GM19328 (cell line): ENCODE results near the gene CCDC188.

Source experiments
- ATAC-seq: cut with Tn5 transposase; IDR thresholded peaks from one replicate; pipeline ENCODE4 v1.9.1; 2021; ENCODE audit warnings: mild to moderate bottlenecking, moderate library complexity; ENCODE audit not compliant: unreplicated experiment

The CCDC188 gene

DNA sequence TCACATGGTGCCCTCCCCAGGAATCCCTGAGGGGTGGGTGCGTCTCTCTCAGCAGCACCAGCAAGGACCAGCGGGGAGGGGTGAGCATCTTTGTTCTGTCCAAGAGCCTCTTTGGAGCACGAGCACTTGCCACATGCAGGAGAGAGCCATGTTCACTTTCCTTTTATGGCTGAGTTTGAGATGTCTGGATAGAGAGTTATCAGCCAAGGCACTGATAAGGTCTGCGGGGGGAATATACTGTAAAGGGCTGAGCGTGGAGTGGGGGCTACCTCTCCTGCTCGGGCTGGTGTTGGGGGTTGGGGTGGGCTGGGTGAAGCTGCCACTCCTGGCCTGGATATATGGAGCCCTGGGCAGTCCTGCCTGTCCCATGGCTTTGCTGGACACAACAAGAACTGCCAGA, 34.9 kb upstream of the CCDC188 start:
- no peak for ATAC-seq

- no peak for ATAC-seq
Measured at GRCh38 chr22:20184501-20185165, 33.8 kb upstream of the CCDC188 start.

DNA sequence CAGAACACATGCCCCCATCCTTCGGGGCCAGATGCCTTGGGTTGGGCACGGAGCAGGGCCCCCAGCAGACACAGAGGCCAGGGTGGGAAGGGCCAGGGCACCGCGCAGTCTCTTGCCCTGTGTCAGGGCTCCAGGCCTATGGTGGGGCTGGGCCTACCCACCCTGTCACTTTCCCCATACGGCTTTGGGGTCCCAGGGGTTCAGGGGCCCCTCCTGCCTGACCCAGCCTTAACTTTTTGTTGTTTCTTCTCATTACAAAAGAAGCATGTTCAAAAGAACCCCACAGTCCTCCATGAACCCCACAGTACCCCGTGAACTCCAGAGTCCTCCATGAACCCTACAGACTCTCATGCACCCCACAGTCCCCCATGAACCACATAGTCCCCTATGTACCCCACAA, 33.0 kb upstream of the CCDC188 start:
- no peak for ATAC-seq

DNA sequence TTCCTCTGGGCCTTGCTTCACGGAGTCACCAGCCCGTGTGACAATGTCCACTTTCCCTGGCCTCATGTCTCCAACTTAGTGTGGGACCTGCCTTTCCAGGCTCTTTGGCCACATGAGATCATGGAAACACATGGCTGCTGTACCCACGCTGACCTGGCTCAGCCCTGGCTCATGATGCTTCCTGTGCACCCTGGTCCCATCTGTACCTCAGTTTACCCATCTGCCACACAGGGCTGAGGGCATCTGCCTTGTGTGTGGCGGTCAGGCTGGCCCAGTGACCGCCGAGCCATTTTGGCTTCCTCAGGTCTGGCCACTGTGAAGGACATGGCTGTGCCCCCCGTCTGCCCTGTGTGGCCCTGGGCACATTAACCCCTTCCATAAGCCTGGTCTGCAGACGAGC, 32.2 kb upstream of the CCDC188 start:
- no peak for ATAC-seq

DNA sequence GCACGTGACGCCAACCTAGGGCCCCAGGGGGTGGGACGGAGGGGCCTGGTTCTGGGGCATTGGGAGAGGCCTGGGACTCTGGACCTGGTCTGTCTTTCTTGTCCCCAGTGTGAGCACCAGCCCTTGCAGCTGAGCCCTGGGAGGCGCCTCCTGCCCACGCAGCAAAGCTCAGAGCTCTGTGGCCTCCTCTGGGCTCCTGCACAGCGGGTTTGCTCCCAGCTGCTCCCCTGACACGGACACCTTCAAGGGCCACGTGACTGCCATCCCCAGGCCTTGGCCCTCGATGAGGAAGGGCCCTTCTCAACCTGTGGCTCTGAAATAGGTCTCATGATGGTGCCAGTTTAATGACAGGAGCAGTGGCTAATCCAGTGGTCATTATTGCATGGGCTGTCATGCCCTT, 31.5 kb upstream of the CCDC188 start:
- no peak for ATAC-seq

- ATAC-seq, result no peak
Measured at GRCh38 chr22:20181884-20182236, 31.0 kb upstream of the CCDC188 start.

DNA sequence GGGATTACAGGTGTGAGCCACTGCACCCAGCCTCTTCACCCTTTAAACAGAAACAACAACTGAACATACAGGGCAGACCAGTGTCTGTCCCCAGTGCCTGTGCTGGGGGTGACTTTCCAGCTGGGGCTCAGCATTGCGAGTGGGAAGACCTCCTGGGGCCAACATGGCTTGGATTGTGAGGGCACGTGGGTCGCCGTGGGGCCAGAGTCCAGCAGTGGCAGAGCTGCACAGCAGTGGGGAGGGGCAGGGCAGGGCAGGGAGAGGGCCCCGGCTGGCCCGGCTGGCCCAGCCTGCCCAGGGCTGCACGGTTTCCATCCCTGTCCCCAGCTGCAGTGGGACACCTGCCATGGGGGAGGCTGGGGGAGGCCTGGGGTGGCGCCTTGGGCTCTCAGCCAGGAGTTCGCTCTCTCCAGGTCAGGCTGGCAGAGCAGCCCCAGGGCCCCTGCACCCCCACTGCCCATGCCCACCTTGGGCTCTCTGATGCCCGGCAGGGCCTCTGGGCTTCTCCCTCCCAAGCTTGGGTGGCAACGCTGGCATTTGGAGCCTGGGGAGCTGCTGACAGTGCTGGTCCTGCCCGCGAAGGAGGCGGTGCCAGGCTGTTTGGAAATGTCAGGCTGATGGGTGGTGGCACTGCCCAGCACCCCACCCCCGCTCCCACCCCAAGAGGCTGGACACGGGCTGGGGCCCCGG, 30.5 kb upstream of the CCDC188 start:
- ATAC-seq, result no peak

GRCh38 chr22:20180640-20181039, 29.8 kb upstream of the CCDC188 start:
- no peak for ATAC-seq

DNA sequence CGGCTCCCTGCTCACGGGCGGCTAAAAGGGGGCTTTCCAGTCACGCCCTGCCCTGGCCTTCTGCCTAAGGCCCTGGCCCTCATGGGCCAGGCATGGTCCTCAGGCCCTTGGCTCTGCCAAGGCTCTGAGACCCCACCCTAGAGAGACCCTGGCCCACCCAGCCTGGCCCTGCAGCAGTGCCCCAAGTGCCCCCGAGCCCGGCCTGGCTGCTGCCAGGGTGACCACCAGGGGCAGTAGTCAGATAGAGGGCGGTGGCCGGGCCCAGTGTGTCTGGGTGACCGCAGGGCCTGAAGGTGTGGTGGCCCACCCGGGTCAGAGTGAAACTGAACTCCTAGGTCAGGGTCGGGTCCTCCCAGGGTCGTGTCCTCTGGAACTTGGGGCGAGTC, 29.4 kb upstream of the CCDC188 start:
- no peak for ATAC-seq

DNA sequence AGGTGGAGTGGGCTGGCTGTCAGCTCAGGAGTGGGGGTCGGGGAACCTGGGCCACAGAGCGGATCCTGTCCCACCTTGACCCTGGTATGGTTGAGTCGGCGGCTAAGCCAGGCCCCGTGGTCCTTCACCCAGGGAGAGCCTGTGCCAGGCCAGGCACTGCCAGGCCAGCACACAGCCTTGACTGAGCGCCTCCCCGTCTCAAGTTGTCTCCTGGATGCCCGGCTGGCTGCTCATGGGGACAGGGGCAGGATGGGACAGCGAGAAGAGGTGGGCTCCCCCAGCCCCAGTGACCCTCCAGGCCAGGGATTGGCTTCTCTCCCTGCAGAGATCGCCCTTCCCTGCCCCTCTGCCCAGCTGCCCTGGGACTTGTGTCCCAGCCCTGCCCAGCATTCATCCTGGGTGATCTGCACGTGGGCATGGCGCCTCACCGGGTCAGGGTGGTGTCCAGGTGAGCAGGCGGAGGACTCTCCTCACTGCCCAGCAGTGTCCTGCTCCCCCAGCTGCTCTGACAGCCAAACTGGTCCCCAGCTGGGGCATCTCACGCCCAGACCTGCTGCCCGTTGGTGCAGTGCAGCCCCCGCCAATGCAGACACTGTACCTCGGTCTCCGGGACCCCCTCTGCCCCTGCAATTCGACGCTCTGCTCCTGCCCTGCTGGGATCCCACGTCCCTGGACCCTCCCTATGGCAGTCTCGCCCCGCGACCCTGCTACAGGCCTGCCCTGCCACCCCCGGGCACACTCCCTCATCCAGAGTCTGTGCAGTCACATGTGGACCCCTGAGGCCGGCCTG, 28.8 kb upstream of the CCDC188 start:
- no peak for ATAC-seq

DNA sequence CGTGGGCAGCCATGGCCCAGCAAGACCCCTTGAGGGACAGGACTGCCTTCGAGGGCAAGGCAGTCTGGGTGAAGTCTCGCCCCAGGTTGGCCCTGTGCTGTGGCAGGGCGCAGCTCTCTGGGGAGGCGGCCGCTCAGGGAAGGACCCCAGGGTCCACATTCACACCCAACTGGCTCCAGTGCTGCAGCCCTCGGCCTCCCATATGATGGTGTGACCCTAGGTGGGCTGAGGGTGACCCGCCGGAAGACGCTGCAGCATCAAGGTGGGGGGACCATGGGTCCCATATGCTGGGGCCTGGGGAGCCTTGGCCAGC, 28.0 kb upstream of the CCDC188 start:
- no peak for ATAC-seq

DNA sequence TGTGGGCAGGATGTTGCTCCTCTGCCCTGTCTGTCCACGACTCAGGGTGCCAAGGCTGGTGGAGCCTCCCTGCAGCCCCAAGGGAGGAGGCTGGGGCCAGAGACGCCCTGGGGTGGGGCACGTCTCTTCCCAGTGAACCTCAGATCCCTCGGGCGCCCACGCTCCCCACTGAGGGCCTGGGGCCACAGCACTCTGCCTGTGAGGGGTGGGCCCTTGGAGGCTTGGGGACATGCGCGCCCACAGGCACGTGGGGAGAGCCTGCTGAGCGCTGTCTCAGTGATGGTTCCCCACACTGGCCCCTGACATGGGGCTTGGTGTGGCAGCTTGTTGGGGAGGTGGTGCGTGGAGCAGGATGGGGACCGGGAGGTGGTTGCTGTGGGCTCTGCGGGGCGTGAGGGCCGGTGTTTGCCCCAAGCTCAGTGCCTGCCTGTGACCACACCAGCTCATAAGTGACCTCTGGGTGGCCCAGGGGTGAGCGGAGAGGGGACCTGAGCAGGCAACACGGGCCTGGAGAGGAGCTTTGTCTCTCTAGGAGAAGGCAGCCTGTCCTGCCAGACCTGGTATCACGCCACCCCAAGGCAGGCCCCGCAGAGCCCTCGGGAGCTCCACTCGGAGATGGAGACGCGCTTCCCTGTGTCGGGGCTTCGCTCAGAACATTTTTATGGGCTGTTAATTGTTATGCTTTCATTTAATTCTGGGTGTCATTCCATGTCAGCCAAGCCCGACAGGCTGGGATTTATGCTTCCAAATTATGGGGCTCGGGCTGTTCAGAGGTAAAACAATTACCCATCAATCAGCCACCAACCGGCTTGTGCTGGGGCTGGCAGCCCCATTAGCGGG, 27.4 kb upstream of the CCDC188 start:
- no peak for ATAC-seq

DNA sequence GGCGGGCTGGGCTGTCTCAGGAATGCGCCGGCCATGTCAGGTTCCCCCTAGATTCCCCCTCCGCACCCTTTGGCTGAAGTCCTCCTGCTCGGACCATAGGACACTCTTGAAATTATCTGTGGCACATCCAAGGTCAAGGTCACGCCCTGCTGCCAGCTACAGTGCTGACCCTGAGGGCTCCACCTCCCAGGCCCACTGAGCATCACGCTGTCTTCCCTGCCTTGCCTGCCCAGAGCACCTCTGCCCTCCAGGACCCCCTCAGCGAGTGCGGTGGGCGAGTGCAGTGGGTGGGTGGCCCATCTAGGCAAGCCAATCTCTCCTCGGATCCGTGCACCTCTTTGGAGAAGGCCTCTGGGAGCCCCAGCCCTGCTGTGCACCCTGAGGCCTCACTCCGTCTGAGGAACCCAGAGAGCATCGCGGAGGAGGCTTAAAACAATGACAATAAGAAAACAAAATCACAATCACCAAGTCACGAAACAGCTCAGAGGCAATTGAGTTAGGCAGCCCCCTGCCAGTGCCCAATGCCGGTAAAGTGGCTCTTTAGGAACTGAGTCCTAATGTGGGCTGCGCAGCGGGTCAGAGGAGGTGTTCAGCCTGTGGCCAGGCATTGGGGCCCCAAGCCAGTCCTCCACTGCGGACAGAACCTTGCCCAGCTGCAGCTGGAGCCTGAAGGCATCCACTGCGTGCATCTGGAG, 26.5 kb upstream of the CCDC188 start:
- ATAC-seq, result no peak

- no peak for ATAC-seq
Measured at GRCh38 chr22:20176421-20177085, 25.7 kb upstream of the CCDC188 start.

DNA sequence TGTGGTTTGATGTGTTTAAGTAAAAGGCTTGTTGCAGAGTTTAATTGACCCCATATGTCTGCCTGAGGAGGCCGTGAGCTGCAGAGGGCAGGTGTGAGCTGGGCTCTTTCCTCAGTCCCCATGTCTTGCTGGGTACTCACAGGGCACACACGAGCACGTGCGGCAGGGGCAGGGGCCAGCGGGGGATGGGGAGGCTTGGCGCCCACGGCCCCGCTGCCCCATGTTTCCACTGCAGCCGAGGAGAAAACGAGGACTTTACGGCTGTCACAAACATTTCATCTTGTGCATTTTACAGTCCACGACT, 24.7 kb upstream of the CCDC188 start:
- ATAC-seq, result no peak

DNA sequence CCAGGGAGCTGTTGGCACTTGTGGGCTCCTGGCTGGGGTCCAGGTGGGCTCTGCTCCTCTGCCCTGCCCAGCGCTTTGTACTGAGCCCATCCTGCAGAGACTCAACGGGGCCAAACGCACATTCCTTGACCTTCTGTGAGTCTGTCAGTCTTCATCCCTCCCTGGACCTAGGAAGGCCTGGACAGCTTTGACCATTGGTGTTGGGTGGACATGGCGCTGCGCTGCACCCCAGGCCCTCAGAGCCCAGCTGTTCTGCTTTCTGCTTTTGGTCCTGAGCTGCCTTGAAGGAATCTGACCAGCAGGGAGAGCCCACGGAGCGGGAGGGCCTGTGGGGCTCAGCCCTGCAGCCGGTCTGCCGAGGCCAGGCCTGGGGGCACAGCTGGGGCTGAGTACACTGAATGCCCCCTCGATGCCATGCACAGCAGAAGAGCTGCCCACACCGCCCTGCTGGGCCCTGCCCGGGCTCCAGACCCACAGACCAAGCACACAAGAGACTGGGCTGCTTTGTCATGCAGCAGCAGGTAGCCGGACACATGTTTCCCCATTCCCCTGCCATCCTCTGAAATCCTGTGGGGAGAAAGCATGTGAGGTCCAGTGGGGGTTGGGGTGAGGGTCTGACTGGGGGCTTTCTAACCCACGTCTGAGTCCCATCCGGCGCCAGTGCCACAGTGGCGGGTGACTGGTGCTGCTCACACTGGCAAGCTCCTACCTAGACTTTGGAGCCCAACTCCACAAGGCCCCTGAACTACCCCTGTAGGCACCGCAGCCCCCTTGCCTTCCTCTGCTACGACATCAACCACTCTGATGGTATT, 24.1 kb upstream of the CCDC188 start:
- ATAC-seq, result no peak

DNA sequence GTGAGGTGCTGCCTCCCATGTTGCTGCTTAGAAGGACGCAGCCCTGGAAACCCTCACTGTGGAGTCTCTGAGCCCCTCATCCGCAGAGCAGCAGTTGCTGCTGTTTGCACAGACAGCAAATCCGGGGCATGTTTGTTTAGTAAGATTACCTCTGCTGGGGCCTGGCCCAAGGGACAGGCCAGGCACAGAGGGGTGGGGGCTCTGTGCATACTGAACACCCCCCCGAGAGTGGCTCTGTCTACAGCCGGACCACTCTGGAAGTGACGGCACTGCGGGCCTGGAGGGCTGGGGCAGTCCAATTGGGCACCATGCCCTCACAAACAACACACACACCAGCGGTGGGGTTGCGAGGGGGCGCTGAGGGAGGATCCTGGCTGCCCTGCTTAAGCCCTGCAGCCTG, 22.9 kb upstream of the CCDC188 start:
- no peak for ATAC-seq

GRCh38 chr22:20173246-20173645, 22.4 kb upstream of the CCDC188 start:
- no peak for ATAC-seq

- ATAC-seq, result no peak
Measured at GRCh38 chr22:20172141-20172613, 21.3 kb upstream of the CCDC188 start.
